OCI-LY3 (cell line): ENCODE data around the gene RASGRF2.

Experiments
- CTCF ChIP-seq: fragments of 200-600, 300-600 bp; sonication (generic); IDR thresholded peaks from 2 replicates; pipeline ENCODE4 v1.5.1; 2014; ENCODE audit warnings: antibody characterized with exemption, low read length, low read depth
- EZH2phosphoT487 ChIP-seq: fragments of 200-600 bp; shearing (Covaris generic); IDR thresholded peaks from 2 replicates; pipeline ENCODE4 v1.6.1; 2018; ENCODE audit warnings: antibody characterized with exemption, mixed run types, low read depth

- TF ChIP-seq CTCF (no peak), EZH2phosphoT487 (no peak)
These were observed 28.3 kb downstream of the RASGRF2 start for GRCh38 chr5:80988419-80988935.
